ENCODE data around the gene TOP3B. TPM values are rescaled to one million over a fixed set of nuclear protein-coding genes. Genes with fewer than 3 reads are reported as not detected.

The TOP3B gene
- total and polyA plus RNA-seq, 10 of the 15 experiments (the other 5 are each of a cell fraction or from before 2014, with no cell fraction given), result 0.60 to 47.3 (median 33.7) TPM

DNA sequence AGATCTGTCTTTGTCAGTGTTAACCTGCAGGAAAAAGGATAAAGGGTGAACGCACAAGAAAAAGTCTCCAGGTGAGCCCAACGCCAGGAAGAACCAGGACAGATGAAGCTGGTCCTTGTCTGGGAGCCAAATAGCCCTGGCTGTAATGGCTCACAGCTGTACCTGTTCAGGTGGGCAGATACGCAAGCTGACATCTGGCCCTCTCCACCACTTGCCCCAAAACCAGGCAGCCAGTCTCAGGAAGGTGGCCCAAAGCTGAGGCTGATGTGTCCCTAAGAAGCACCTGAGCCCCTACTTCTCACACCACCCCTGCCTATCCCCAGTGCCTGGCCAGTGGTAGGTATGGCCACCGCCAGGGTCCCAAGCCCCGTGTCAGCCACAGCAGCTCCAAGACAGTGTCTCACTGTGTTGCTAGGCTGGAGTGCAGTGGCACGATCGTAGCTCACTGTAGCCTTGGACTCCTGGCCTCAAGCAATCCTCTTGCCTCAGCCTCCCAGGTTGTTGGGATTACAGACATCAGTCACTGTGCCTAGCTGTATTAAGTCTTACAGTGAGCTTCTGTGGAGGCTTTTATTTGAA lies 14.8 kb downstream of the TOP3B start:
- Histone ChIP-seq H3K79me2 (ENCODE audit: control insufficient read depth, insufficient read depth, low read length) (no peaks in the 10 kb centered on the region), H3K36me3 (ENCODE audit: control insufficient read depth in 2 of 2, insufficient read depth in 2 of 2, low read length in 1 of 2) (peaks cover 22 to 24% of the 10 kb centered on the region in 2 experiments), H3K4me1 (ENCODE audit: control insufficient read depth, insufficient read depth, low read length) (no peaks in the 10 kb centered on the region; the same call in 1 of the 2 replicates), H4K20me1 (ENCODE audit: control insufficient read depth, insufficient read depth) (no peaks in the 10 kb centered on the region), H3K9me3 (replicated peaks; ENCODE audit: control insufficient read depth, insufficient read depth, low read length) (no peaks in the 10 kb centered on the region), H3K4me3 (no peak overlapping the region), H3K4me2 (ENCODE audit: control insufficient read depth, insufficient read depth) (no peak overlapping the region), H3K27me3 (replicated peaks in 1 of 2; ENCODE audit: control insufficient read depth in 2 of 2, insufficient read depth in 2 of 2, low read length in 1 of 2) (no peaks in the 10 kb centered on the region), H2AFZ (ENCODE audit: control insufficient read depth, low read depth, low read length) (no peak overlapping the region), H3K27ac (ENCODE audit: control insufficient read depth, insufficient read depth) (no peak overlapping the region), H3K9ac (ENCODE audit: control insufficient read depth, insufficient read depth, low read length) (no peak overlapping the region)
- RAD21 ChIA-PET (ENCODE audit: unreplicated experiment), result no interaction called here
- CTCF ChIA-PET, result no interaction called here
- POLR2A ChIA-PET, result no interaction called here
- ATAC-seq (no peak), DNase-seq (ENCODE audit: low read depth, low spot score) (no peak), FAIRE-seq (no peak)
- no TSS peak for BruUV-seq (replicated peaks)
- 99% methylated on average over 7 of the region's 7 CpGs for WGBS (ENCODE audit: insufficient coverage, insufficient replicate concordance, low lambda C conversion rate, missing lambda C conversion rate)
- in situ Hi-C loops (cut with MboI) (no loop called here), intact Hi-C loops (cut with micrococcal nuclease; ENCODE audit: unreplicated experiment) (no loop called here)
- SMC1A ChIA-PET (ENCODE audit: uncharacterized antibody, unreplicated experiment), result interaction anchor here (1.5 kb wide), 1 partner anchor 987 kb away, joined by 3 read pairs; no protein-coding TSS in a partner anchor
- TF ChIP-seq SMAD5 (IDR thresholded peaks at IDR 0.05; ENCODE audit: low read depth), result no peak
- no peak for TF ChIP-seq CREB1 (IDR thresholded peaks at IDR 0.05; ENCODE audit: low read depth)
- no peak for TF ChIP-seq FOS (IDR thresholded peaks at IDR 0.05; ENCODE audit: borderline replicate concordance, extremely low read depth, insufficient read length)
- TF ChIP-seq IKZF1 (conservative IDR thresholded peaks at IDR 0.05), result no peak
- TF ChIP-seq BACH1 (IDR thresholded peaks at IDR 0.05; ENCODE audit: borderline replicate concordance), result no peak
- TF ChIP-seq, protein P1, sequence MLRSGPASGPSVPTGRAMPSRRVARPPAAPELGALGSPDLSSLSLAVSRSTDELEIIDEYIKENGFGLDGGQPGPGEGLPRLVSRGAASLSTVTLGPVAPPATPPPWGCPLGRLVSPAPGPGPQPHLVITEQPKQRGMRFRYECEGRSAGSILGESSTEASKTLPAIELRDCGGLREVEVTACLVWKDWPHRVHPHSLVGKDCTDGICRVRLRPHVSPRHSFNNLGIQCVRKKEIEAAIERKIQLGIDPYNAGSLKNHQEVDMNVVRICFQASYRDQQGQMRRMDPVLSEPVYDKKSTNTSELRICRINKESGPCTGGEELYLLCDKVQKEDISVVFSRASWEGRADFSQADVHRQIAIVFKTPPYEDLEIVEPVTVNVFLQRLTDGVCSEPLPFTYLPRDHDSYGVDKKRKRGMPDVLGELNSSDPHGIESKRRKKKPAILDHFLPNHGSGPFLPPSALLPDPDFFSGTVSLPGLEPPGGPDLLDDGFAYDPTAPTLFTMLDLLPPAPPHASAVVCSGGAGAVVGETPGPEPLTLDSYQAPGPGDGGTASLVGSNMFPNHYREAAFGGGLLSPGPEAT (IDR thresholded peaks at IDR 0.05; ENCODE audit: low read depth), result no peak
- TF ChIP-seq SMARCA5 (IDR thresholded peaks at IDR 0.05), result no peak
- no peak for TF ChIP-seq RB1 (IDR thresholded peaks at IDR 0.05; ENCODE audit: borderline replicate concordance)
- TF ChIP-seq BMI1 (IDR thresholded peaks at IDR 0.05; ENCODE audit: borderline replicate concordance), result no peak
- TF ChIP-seq, protein P2, sequence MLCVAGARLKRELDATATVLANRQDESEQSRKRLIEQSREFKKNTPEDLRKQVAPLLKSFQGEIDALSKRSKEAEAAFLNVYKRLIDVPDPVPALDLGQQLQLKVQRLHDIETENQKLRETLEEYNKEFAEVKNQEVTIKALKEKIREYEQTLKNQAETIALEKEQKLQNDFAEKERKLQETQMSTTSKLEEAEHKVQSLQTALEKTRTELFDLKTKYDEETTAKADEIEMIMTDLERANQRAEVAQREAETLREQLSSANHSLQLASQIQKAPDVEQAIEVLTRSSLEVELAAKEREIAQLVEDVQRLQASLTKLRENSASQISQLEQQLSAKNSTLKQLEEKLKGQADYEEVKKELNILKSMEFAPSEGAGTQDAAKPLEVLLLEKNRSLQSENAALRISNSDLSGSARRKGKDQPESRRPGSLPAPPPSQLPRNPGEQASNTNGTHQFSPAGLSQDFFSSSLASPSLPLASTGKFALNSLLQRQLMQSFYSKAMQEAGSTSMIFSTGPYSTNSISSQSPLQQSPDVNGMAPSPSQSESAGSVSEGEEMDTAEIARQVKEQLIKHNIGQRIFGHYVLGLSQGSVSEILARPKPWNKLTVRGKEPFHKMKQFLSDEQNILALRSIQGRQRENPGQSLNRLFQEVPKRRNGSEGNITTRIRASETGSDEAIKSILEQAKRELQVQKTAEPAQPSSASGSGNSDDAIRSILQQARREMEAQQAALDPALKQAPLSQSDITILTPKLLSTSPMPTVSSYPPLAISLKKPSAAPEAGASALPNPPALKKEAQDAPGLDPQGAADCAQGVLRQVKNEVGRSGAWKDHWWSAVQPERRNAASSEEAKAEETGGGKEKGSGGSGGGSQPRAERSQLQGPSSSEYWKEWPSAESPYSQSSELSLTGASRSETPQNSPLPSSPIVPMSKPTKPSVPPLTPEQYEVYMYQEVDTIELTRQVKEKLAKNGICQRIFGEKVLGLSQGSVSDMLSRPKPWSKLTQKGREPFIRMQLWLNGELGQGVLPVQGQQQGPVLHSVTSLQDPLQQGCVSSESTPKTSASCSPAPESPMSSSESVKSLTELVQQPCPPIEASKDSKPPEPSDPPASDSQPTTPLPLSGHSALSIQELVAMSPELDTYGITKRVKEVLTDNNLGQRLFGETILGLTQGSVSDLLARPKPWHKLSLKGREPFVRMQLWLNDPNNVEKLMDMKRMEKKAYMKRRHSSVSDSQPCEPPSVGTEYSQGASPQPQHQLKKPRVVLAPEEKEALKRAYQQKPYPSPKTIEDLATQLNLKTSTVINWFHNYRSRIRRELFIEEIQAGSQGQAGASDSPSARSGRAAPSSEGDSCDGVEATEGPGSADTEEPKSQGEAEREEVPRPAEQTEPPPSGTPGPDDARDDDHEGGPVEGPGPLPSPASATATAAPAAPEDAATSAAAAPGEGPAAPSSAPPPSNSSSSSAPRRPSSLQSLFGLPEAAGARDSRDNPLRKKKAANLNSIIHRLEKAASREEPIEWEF (IDR thresholded peaks at IDR 0.05; ENCODE audit: insufficient replicate concordance, low read depth, low read length), result no peak
- TF ChIP-seq POLR2A (IDR thresholded peaks at IDR 0.05; ENCODE audit: low read depth, low read length), result no peak; the same call in 1 of the 2 replicates
- no peak for TF ChIP-seq EP300 (IDR thresholded peaks at IDR 0.05; ENCODE audit: borderline replicate concordance in 1 of 2, control insufficient read depth in 1 of 2, low read depth in 2 of 2, low read length in 2 of 2)
- TF ChIP-seq ZNF384 (IDR thresholded peaks at IDR 0.05; ENCODE audit: borderline replicate concordance, low read depth, low read length), result no peak
- no peak for TF ChIP-seq SMAD1 (IDR thresholded peaks at IDR 0.05; ENCODE audit: low read depth, partially characterized antibody)
- no peak for TF ChIP-seq KDM1A (IDR thresholded peaks at IDR 0.05; ENCODE audit: borderline replicate concordance)
